ENCODE results near the gene PTPN13. TPM values are rescaled to one million over a fixed set of nuclear protein-coding genes. Genes with fewer than 3 reads are reported as not detected.

PTPN13 gene
- total and polyA plus RNA-seq, 4 donors, result 0.36 to 3.2 (median 1.2) TPM

DNA sequence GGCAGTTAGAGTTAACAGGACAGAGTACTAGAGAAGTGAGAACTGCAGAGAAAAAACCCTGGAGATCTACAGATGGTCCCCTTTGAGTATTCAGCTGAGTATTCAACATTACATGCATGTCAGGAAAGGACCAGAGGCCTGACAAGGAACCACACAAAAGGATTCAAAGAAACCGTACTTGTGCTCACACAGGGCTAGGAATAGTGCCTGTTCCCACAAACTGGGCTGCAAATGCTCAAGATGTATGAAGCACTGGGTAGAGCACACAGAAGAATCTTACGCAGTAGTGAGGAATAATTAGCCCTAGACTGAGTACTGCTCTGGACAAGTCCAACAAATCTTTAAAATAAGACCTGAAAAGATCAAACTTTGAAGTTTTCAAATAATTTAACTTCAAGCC, 17.6 kb downstream of the PTPN13 start:
- Histone ChIP-seq H3K9me3 (ENCODE audit: control insufficient read depth in 4 of 4, low read length in 3 of 4) (no peaks in the 10 kb centered on the region), H3K4me3 (ENCODE audit: low read depth in 1 of 3, low read length in 3 of 3) (no peak overlapping the region), H3K27me3 (ENCODE audit: control insufficient read depth in 4 of 4, insufficient read depth in 4 of 4, low read length in 3 of 4) (no peaks in the 10 kb centered on the region), H3K36me3 (ENCODE audit: control insufficient read depth in 4 of 4, insufficient read depth in 3 of 4, low read depth in 1 of 4, low read length in 3 of 4) (no peaks in the 10 kb centered on the region), H3K27ac (ENCODE audit: low read depth in 1 of 2, low read length in 2 of 2) (no peak overlapping the region), H3K9ac (ENCODE audit: low read depth in 1 of 2, low read length in 2 of 2) (no peak overlapping the region), H3K4me1 (ENCODE audit: control insufficient read depth in 4 of 4, insufficient read depth in 4 of 4, low read length in 3 of 4) (no peaks in the 10 kb centered on the region)
- DNase-seq (ENCODE audit: low spot score), result no peak
- WGBS, result 91% methylated on average over 2 of the region's 2 CpGs
- TF ChIP-seq EGR1 (IDR thresholded peaks at IDR 0.05; ENCODE audit: low read depth in 2 of 2) (no peak), YY1 (IDR thresholded peaks at IDR 0.05) (no peak)

DNA sequence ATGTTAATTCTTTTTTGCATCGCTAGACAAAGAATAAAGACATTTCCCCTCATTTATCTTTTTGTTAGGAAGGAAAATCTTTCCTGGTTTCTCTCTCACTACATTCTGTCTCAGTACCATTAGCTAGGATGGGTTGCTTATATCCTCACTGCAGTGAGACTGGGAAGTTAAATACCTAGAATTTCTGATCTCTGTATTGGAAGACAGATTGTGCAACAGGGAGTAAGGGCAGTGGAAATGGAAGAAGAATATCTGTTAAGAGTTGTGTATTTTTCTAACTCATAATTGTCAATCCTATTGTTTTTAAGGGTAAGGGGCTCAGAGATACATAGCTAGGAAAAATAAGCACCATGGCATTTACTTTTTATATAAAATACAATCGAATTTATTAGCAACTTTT, 19.6 kb downstream of the PTPN13 start:
- Histone ChIP-seq H3K4me3 (ENCODE audit: low read depth in 1 of 3, low read length in 3 of 3) (no peak overlapping the region), H3K9me3 (ENCODE audit: control insufficient read depth in 4 of 4, low read length in 3 of 4) (no peaks in the 10 kb centered on the region), H3K4me1 (ENCODE audit: control insufficient read depth in 4 of 4, insufficient read depth in 4 of 4, low read length in 3 of 4) (no peaks in the 10 kb centered on the region), H3K9ac (ENCODE audit: low read depth in 1 of 2, low read length in 2 of 2) (no peak overlapping the region), H3K27ac (ENCODE audit: low read depth in 1 of 2, low read length in 2 of 2) (no peak overlapping the region), H3K36me3 (ENCODE audit: control insufficient read depth in 4 of 4, insufficient read depth in 3 of 4, low read depth in 1 of 4, low read length in 3 of 4) (no peaks in the 10 kb centered on the region), H3K27me3 (ENCODE audit: control insufficient read depth in 4 of 4, insufficient read depth in 4 of 4, low read length in 3 of 4) (no peaks in the 10 kb centered on the region)
- DNase-seq (ENCODE audit: low spot score), result no peak
- WGBS, result 76% methylated on average over 2 of the region's 2 CpGs
- TF ChIP-seq HNF4A (conservative IDR thresholded peaks at IDR 0.05) (no peak), JUND (IDR thresholded peaks at IDR 0.05) (no peak), EGR1 (IDR thresholded peaks at IDR 0.05; ENCODE audit: low read depth in 2 of 2) (no peak), ATF3 (IDR thresholded peaks at IDR 0.05) (no peak), FOXA1 (IDR thresholded peaks at IDR 0.05) (no peak)

DNA sequence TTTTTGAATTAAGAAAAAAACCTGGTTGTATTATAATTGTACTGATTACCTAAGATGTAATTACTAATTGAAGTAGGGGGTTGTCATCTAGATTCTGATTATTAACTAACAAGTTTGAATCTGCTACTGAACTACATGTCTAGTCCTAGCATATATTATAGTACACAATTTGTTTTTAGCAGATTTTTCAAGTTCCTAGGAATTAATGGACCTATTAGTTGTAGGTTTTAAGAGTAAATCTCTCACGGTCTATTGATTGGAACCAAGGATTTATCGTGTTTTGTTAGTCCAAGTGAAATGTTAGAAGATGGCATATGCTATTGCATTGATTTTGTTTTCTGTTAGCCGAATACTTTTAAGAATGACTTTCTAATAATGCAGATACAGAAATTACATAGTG, 20.8 kb downstream of the PTPN13 start:
- Histone ChIP-seq H3K9me3 (ENCODE audit: control insufficient read depth in 4 of 4, low read length in 3 of 4) (peaks cover 0 to 3% (median 0%) of the 10 kb centered on the region in 4 donors), H3K9ac (ENCODE audit: low read depth in 1 of 2, low read length in 2 of 2) (no peak overlapping the region), H3K4me3 (ENCODE audit: low read depth in 1 of 3, low read length in 3 of 3) (no peak overlapping the region), H3K27me3 (ENCODE audit: control insufficient read depth in 4 of 4, insufficient read depth in 4 of 4, low read length in 3 of 4) (no peaks in the 10 kb centered on the region), H3K4me1 (ENCODE audit: control insufficient read depth in 4 of 4, insufficient read depth in 4 of 4, low read length in 3 of 4) (no peaks in the 10 kb centered on the region), H3K27ac (ENCODE audit: low read depth in 1 of 2, low read length in 2 of 2) (no peak overlapping the region), H3K36me3 (ENCODE audit: control insufficient read depth in 4 of 4, insufficient read depth in 3 of 4, low read depth in 1 of 4, low read length in 3 of 4) (no peaks in the 10 kb centered on the region)
- 85% methylated on average over 3 of the region's 3 CpGs for WGBS
- TF ChIP-seq JUND (IDR thresholded peaks at IDR 0.05), result no peak
- TF ChIP-seq ZBTB33 (IDR thresholded peaks at IDR 0.05), result no peak
- TF ChIP-seq, protein P1, sequence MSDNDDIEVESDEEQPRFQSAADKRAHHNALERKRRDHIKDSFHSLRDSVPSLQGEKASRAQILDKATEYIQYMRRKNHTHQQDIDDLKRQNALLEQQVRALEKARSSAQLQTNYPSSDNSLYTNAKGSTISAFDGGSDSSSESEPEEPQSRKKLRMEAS (IDR thresholded peaks at IDR 0.05), result no peak
- TF ChIP-seq NR2F2 (IDR thresholded peaks at IDR 0.05), result no peak
- TF ChIP-seq SP1 (IDR thresholded peaks at IDR 0.05), result no peak
- no peak for DNase-seq (ENCODE audit: low spot score)

DNA sequence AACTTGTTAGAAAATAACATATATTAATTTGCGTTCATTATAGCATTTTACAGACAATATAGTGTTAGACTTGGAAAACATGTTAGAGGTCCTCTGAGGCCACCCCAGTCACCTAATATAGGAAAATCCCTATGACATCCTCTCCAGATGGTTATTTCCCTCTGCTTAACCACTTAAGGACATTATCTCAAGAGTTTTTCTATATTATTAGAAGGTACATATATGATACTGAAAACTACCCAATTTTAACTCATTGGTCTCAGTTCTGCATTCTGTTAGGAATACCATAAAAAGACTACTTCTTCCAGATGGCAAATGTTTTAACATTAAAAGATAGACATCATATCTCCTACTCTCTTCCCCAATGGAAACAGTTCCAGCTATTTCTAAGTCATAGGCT, 21.4 kb downstream of the PTPN13 start:
- no peaks in the 10 kb centered on the region for H3K4me1 ChIP-seq (ENCODE audit: control insufficient read depth in 4 of 4, insufficient read depth in 4 of 4, low read length in 3 of 4)

More for the DNA sequence above, 21.4 kb downstream of the PTPN13 start:
- H3K36me3 ChIP-seq (ENCODE audit: control insufficient read depth in 4 of 4, insufficient read depth in 3 of 4, low read depth in 1 of 4, low read length in 3 of 4), result no peaks in the 10 kb centered on the region
- peaks cover 0 to 3% (median 0%) of the 10 kb centered on the region in 4 donors for H3K9me3 ChIP-seq (ENCODE audit: control insufficient read depth in 4 of 4, low read length in 3 of 4)
- WGBS, result 92% methylated on average over 1 of the region's 1 CpG
- H3K4me3 ChIP-seq (ENCODE audit: low read depth in 1 of 3, low read length in 3 of 3), result no peak overlapping the region
- no peak for DNase-seq (ENCODE audit: low spot score)
- H3K27ac ChIP-seq (ENCODE audit: low read depth in 1 of 2, low read length in 2 of 2), result no peak overlapping the region
- no peaks in the 10 kb centered on the region for H3K27me3 ChIP-seq (ENCODE audit: control insufficient read depth in 4 of 4, insufficient read depth in 4 of 4, low read length in 3 of 4)
- TF ChIP-seq, protein P1 (IDR thresholded peaks at IDR 0.05), result no peak
- no peak for TF ChIP-seq FOXA2 (IDR thresholded peaks at IDR 0.05)
- no peak for TF ChIP-seq ZBTB33 (IDR thresholded peaks at IDR 0.05)
- no peak for TF ChIP-seq HNF4G (IDR thresholded peaks at IDR 0.05)
- no peak for TF ChIP-seq JUND (IDR thresholded peaks at IDR 0.05)
- TF ChIP-seq SP1 (IDR thresholded peaks at IDR 0.05), result no peak
- no peak for TF ChIP-seq HNF4A (conservative IDR thresholded peaks at IDR 0.05)
- TF ChIP-seq RXRA (IDR thresholded peaks at IDR 0.05), result no peak
- TF ChIP-seq GABPA (IDR thresholded peaks at IDR 0.05 in 1 of 2, conservative IDR thresholded peaks at IDR 0.05 in 1 of 2), result no peak
- TF ChIP-seq ATF3 (IDR thresholded peaks at IDR 0.05), result no peak
- TF ChIP-seq CTCF (IDR thresholded peaks at IDR 0.05; ENCODE audit: low read depth, low read length, missing input control), result no peak
- no peak for TF ChIP-seq RAD21 (IDR thresholded peaks at IDR 0.05)
- no peak for TF ChIP-seq YY1 (IDR thresholded peaks at IDR 0.05)
- TF ChIP-seq NR2F2 (IDR thresholded peaks at IDR 0.05), result no peak
- TF ChIP-seq TAF1 (conservative IDR thresholded peaks at IDR 0.05), result no peak
- TF ChIP-seq EGR1 (IDR thresholded peaks at IDR 0.05; ENCODE audit: low read depth in 2 of 2), result no peak
- no peak for TF ChIP-seq FOXA1 (IDR thresholded peaks at IDR 0.05)
- H3K9ac ChIP-seq (ENCODE audit: low read depth in 1 of 2, low read length in 2 of 2), result no peak overlapping the region

All from liver (tissue), 9 donors.